HG03521 (cell line): ENCODE results near the gene SESN2.

ENCODE experiments used
- ATAC-seq: cut with Tn5 transposase; IDR thresholded peaks from one replicate; pipeline ENCODE4 v1.9.1; 2021; ENCODE audit warnings: mild to moderate bottlenecking, moderate library complexity; ENCODE audit not compliant: unreplicated experiment

The SESN2 gene, protein sequence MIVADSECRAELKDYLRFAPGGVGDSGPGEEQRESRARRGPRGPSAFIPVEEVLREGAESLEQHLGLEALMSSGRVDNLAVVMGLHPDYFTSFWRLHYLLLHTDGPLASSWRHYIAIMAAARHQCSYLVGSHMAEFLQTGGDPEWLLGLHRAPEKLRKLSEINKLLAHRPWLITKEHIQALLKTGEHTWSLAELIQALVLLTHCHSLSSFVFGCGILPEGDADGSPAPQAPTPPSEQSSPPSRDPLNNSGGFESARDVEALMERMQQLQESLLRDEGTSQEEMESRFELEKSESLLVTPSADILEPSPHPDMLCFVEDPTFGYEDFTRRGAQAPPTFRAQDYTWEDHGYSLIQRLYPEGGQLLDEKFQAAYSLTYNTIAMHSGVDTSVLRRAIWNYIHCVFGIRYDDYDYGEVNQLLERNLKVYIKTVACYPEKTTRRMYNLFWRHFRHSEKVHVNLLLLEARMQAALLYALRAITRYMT

DNA sequence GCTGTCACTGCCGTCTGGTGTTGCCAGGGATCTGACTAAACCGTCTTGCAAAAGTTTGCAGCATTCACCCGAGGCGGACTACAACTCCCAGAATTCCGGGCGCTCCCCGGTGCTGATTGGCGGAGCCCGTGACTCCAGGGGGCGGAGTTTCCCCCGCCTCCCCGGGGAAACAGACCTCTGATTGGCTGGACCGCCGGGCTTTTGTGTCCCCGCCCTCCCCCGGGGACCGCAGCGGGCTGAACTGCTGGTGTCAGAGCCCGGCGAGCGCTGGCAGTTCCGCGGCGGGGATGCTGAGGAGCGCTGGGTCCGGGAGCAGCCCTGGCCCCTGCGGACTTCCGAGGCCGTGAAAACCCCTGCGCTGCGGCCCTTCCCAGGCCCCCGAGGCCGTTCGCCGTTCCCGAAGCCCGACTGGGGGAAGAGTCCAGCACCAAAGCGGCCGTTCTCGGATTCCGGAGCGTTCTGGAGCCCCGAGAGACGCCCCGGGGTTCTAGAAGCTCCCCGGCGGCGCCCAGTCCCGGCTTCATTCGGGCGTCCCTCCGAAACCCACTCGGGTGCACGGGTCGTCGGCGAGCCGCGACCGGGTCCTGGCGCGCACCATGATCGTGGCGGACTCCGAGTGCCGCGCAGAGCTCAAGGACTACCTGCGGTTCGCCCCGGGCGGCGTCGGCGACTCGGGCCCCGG is at the start of gene SESN2:
Gene SESN2 (plus strand): TSS at position 267 of the 682 bp plus-strand sequence. CDS start 330 bp downstream, at position 597.
- ATAC-seq = peak; percentile 95

GRCh38 chr1:28209700-28210099 is 49.6 kb upstream of the SESN2 start:
- ATAC-seq = no peak

DNA sequence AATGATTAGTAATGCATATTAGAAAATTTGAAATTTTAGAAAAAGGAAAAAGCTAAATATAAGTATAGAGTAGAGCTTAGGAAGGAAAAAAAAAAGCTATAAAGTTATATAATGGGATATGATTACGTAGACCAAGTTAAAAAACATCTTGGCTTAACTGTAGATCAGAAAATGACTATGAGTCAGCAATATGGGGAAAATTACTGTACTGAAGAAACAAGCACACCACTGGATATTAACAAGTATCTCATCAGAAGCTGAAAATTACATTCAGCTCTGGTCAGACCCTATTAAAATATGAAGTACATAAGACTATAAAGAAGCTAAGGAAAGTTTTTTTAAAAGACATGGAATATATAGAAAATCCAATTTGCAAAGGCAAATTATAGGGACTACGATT is 46.0 kb upstream of the SESN2 start:
- no peak for ATAC-seq

GRCh38 chr1:28229089-28229488 is 30.2 kb upstream of the SESN2 start:
- no peak for ATAC-seq

DNA sequence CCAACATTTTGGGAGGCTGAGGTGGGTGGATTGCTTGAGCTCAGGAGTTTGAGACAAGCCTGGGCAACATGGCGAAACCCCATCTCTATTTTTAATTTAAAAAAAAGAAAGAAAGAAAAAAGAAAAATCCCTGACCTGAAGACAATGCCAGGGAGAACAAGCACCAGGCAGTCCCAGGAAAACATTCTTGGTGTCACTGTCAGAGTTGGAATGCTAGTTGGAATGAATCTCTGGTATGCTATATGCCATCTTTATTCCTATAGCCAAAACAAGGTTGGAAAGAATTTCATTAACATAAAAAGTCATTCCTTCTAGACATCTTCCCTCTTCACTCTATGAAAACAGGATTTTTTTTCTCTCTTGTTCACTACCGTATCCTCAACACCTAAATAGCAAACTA is 29.3 kb upstream of the SESN2 start:
- ATAC-seq = no peak

DNA sequence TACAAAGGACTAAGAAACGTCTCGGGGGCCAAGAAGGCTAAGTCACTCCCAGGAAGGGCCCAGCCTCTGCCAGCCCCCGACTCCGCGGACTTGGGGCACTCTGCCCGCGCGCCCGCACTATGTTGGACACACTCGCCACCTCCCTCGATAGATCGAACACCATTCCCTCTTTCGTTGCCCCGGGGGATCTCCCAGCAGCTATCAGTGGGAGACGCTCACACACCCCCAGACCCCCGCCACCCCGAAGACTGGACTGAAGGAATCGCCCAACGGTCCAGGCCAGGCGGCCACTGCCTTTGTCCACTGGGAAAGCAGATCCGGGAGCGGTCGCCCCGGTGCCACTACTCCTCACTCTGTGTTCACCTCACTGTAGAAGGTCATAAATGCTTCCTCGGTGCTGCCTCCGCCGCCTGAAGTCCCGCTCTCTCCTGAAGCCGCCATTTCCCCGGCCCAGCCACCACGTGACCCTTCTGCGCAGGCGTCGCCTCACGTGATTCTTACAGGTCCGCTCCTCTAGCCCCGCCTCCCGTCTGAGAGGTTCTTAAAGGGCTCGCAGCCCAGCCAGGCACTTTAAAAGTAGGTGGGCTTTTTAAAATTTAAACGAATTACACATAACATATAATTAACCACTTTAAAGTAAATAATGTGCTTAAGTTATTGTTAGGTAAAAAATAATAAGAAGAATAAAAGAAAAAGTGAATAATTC is 26.6 kb upstream of the SESN2 start, which contains the start of gene DNAJC8:
Gene DNAJC8 (minus strand): TSS at position 472 of the 706 bp plus-strand sequence. CDS start 31 bp downstream, at position 441.
- ATAC-seq = peak; percentile 43

- ATAC-seq = no peak
Measured at GRCh38 chr1:28233264-28233606, 26.1 kb upstream of the SESN2 start.

DNA sequence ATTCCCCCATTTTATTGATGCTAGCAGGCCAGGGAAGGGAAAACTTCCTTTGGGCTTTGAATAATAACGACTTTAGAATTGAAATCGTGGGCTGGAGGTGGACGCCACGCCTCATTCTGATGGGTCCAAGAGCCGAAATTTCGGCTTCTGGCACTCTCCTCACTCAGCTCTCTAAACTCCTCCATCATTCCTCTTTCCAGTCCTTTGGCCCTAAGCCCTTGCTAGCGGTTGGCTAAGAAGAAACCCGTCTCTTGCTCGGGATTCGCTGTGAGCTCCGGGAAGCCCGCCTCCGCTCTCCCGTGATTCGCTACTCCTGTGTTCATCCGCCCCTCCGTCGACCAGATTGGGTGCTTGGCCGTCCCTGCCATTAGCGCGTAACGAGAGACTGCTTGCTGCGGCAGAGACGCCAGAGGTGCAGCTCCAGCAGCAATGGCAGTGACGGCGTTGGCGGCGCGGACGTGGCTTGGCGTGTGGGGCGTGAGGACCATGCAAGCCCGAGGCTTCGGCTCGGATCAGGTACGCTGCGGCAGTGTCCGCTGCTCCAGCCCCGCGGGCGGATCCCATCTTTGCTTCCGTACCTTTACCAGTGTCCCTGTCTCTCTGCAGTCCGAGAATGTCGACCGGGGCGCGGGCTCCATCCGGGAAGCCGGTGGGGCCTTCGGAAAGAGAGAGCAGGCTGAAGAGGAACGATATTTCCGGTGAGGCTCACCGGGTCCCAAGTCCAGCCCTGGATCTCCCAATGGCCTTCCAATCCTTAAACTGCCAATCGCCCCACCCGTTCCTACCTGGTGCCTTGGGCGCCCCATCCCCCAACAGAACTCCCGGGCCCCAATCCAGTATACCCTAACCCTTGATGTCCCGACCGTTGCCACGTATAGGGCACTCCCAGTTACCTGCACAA is 23.3 kb upstream of the SESN2 start, which contains the start of gene ATP5IF1:
Gene ATP5IF1 (plus strand): TSS at position 370 of the 901 bp plus-strand sequence. CDS start 60 bp downstream, at position 430.
- ATAC-seq = peak; percentile 77

GRCh38 chr1:28236656-28237322 is 22.5 kb upstream of the SESN2 start:
- no peak for ATAC-seq

GRCh38 chr1:28239004-28239403 is 20.3 kb upstream of the SESN2 start:
- ATAC-seq = no peak

- no peak for ATAC-seq
Measured at GRCh38 chr1:28240024-28240423, 19.3 kb upstream of the SESN2 start.

- no peak for ATAC-seq
Measured at GRCh38 chr1:28241638-28242241, 17.6 kb upstream of the SESN2 start.

DNA sequence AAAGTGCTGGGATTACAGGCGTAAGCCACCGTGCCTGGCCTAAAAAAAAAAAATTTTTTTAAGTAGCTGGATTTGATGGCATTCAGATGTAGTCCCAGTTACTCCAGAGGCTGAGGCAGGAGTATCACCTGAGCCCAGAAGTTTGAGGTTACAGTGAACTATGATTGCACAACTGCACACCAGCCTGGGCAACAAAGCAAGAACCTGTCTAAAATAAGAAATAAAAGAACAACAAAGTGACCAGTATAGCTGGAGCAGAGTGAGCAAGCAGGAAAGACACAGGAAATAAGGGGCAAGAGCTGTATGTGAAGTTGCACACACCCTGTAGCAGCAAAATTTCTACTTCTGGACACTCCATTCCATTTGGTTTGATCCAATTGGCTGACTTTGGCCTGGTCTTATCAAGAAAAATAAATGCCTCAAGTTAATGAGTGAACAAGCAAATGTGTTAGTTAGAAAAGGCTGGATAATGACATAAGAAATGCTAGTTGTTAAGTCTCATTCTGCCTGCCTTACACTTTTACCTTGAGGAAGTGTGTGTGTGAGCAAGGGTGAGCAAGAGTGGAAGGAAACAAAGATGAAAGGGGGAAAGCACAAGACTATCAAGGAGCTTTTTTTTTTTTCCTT is 15.5 kb upstream of the SESN2 start:
- ATAC-seq = no peak

DNA sequence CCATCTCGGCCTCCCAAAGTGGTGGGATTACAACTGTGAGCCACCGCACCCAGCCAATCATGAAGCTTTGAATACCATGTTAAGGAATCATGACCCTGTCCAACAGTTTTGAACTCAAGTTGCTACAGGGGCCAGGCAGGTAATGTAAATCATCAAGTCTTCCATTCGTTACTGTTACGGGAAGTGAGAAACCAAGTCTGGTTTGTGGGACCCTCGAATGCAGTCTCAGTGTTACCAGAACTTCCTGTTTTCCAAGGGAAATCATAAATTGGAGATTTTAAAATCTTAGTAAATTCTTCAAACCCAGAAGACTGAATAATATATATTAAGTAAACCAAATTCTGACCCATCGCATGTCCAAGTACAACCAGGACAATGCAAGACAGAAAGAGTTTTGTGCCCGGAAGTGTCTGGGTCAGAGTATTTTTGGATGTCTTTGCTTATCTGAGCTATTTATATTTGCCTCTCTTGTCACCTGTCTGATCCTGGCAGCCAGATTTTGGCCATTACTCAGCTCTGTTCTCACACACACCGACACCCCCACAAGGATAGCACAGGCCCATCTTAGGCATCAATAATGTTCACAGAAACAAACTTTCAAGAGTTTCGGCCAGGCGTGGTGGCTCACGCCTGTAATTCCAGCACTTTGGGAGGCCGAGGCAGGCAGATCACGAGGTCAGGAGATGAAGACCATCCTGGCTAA is 14.6 kb upstream of the SESN2 start:
- no peak for ATAC-seq

- no peak for ATAC-seq
Measured at GRCh38 chr1:28246427-28246832, 12.9 kb upstream of the SESN2 start.

DNA sequence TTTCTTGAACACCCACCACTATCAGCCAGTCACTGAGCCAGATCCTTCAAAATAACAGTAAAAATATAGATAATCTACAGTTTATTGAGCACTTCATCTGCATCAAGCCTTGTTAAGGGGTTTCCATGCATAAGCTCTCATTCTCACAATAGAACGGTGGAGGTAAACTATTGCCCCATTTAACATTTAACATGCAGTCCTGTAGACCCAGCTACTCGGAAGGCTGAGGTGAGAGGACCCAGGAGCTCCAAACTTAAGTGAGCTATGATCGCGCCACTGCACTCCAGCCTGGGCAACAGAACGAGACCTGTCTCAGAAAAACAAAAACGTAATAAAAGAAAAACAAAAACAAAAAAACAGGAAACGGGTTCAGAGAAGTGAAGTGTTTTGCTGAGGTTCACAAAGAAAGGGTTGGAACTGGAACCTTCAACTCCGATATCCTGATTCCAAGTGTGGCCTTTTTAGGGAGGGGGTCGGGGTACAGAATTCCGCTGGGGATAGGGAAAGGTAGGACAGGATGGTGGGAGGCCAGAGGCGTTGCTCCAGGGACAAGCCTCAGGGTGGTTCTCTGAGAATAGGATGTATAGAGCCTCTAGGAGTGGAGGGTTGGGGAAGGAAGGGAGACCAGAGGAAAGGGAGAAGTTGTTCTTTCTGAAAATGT is 11.6 kb upstream of the SESN2 start:
- no peak for ATAC-seq

- ATAC-seq = no peak
Measured at GRCh38 chr1:28248273-28249012, 10.9 kb upstream of the SESN2 start.
